Panc1 (cell line): ENCODE results near the gene METTL25B. TPM values are rescaled to one million over a fixed set of nuclear protein-coding genes. Genes with fewer than 3 reads are reported as not detected.

Experiments
- ATAC-seq: fragments of 200-7000 bp; cut with Tn5 transposase; 2 replicates; pipeline ENCODE4 v1.9.1; 2020; ENCODE audit warnings: mild to moderate bottlenecking, moderate library complexity
- BruUV-seq: library from RNA; stranded (reverse); fragments of 400-500 nt; replicated peaks from 2 replicates; lab custom pipeline; 2021; lab: Mats Ljungman, UMichigan
- CTCF ChIA-PET: fragments of 300-600 bp; sonication (Branson Sonifier 250); formaldehyde crosslinking; loops from one replicate; lab custom pipeline; 2022; ENCODE audit warnings: antibody characterized with exemption; lab: Charles Lee
- POLR2A ChIA-PET: fragments of 300-600 bp; sonication (Branson Sonifier 250); formaldehyde crosslinking; loops from one replicate; lab custom pipeline; 2022; ENCODE audit warnings: antibody characterized with exemption; lab: Charles Lee
- DNase-seq: peaks from one replicate; pipeline ENCODE4 v3.0.0-alpha.2; 2010; ENCODE audit warnings: low read depth, low spot score
- H3K27ac ChIP-seq: 2 replicates; pipeline ENCODE4 v1.5.1; 2011; ENCODE audit warnings: mild to moderate bottlenecking, low read length, inconsistent platforms
- H3K27me3 ChIP-seq: fragments of 200-500 bp; sonication (Bioruptor generic); 2 replicates; pipeline ENCODE4 v1.6.0; 2014; ENCODE audit warnings: low read length, inconsistent platforms; ENCODE audit not compliant: control insufficient read depth, insufficient read depth
- H3K36me3 ChIP-seq: fragments of 200-500 bp; sonication (Bioruptor generic); 2 replicates; pipeline ENCODE4 v1.5.1; 2014; ENCODE audit warnings: inconsistent platforms, mild to moderate bottlenecking, low read length, moderate library complexity; ENCODE audit not compliant: control insufficient read depth, insufficient read depth
- H3K4me1 ChIP-seq: 2 replicates; pipeline ENCODE4 v1.5.1; 2011; ENCODE audit warnings: inconsistent platforms, mild to moderate bottlenecking, low read length, moderate library complexity; ENCODE audit not compliant: control insufficient read depth, insufficient read depth
- H3K4me3 ChIP-seq, 2 experiments: 2 replicates each; pipeline ENCODE4 v1.5.1; 2011 to 2012; ENCODE audit warnings: low read depth in 2 of 2, low read length in 2 of 2, mild to moderate bottlenecking in 2 of 2, inconsistent platforms in 1 of 2, moderate library complexity in 1 of 2
- H3K9me3 ChIP-seq: fragments of 200-500 bp; sonication (Bioruptor generic); 2 replicates; pipeline ENCODE4 v1.5.1; 2014; ENCODE audit warnings: low read depth, mild to moderate bottlenecking, inconsistent platforms, low read length, moderate library complexity; ENCODE audit not compliant: control insufficient read depth, insufficient read depth
- CTCF ChIP-seq: fragments of 450-650 bp; IDR thresholded peaks from 2 replicates; pipeline ENCODE4 v1.5.1; 2017; ENCODE audit warnings: mild to moderate bottlenecking
- POLR2AphosphoS5 ChIP-seq: IDR thresholded peaks from 2 replicates; pipeline ENCODE4 v1.6.1; 2012; ENCODE audit warnings: mild to moderate bottlenecking, low read depth, low read length, moderate library complexity
- REST ChIP-seq, 2 experiments: IDR thresholded peaks; 2 replicates each; pipeline ENCODE4 v1.6.1; 2011 to 2012; ENCODE audit warnings: low read depth in 2 of 2, control low read depth in 1 of 2, low read length in 1 of 2, mild to moderate bottlenecking in 1 of 2, moderate library complexity in 1 of 2; ENCODE audit not compliant: insufficient read depth in 1 of 2
- SIN3A ChIP-seq: IDR thresholded peaks from 2 replicates; pipeline ENCODE4 v1.6.1; 2012; ENCODE audit warnings: low read depth, mild to moderate bottlenecking, low read length, moderate library complexity, borderline replicate concordance; ENCODE audit not compliant: insufficient read depth
- TCF7L2 ChIP-seq: IDR thresholded peaks from 2 replicates; pipeline ENCODE4 v1.6.1; 2011; ENCODE audit warnings: mild to moderate bottlenecking, low read depth, low read length, inconsistent platforms
- in situ Hi-C: cut with HindIII; loops from 2 replicates; pipeline ENCODE4 v1.10.0; 2016; ENCODE audit warnings: low sequenced_read_pairs, low pct_unique_long_range_greater_than_20kb
- intact Hi-C: fragments of 100-400 bp; cut with micrococcal nuclease; formaldehyde crosslinking; loops from one replicate; pipeline ENCODE4 v1.10.0; 2022; ENCODE audit not compliant: unreplicated experiment
- total RNA-seq: library from RNA; stranded (reverse); gene quantifications from one replicate; pipeline ENCODE4 v1.2.1, GENCODE V29; 2021; ENCODE audit not compliant: unreplicated experiment

Gene METTL25B
- total RNA-seq, 1 experiment from 2014 or later = 32.8 TPM

GRCh38 chr1:156776942-156777341 lies 48.7 kb downstream of the METTL25B start:
- H3K4me1 ChIP-seq = peaks cover 11% of the 10 kb centered on the region; the same call in 1 of the 2 replicates
- intact Hi-C loops = no loop called here
- ATAC-seq (no peak), DNase-seq (no peak)
- no peak overlapping the region for H3K27ac ChIP-seq
- BruUV-seq = no TSS peak
- POLR2A ChIA-PET = no interaction called here
- no peak overlapping the region for H3K4me3 ChIP-seq
- TF ChIP-seq POLR2AphosphoS5 (no peak), CTCF (no peak), REST (IDR thresholded peaks at IDR 0.05; ENCODE audit: insufficient read depth in 1 of 2, low read depth in 2 of 2, low read length in 1 of 2) (no peak), TCF7L2 (no peak), SIN3A (no peak)
- no peaks in the 10 kb centered on the region for H3K27me3 ChIP-seq
- CTCF ChIA-PET = no interaction called here
- H3K36me3 ChIP-seq = no peaks in the 10 kb centered on the region
- H3K9me3 ChIP-seq = no peaks in the 10 kb centered on the region
- in situ Hi-C loops = no loop called here

GRCh38 chr1:156777573-156777972 lies 49.3 kb downstream of the METTL25B start:
- POLR2A ChIA-PET = no interaction called here
- CTCF ChIA-PET = no interaction called here
- no peak overlapping the region for H3K4me3 ChIP-seq
- no peaks in the 10 kb centered on the region for H3K36me3 ChIP-seq
- no peaks in the 10 kb centered on the region for H3K27me3 ChIP-seq
- no peak for TF ChIP-seq SIN3A
- TF ChIP-seq POLR2AphosphoS5 = no peak
- no peak for TF ChIP-seq TCF7L2
- TF ChIP-seq REST (IDR thresholded peaks at IDR 0.05; ENCODE audit: insufficient read depth in 1 of 2, low read depth in 2 of 2, low read length in 1 of 2) = no peak
- no peak for TF ChIP-seq CTCF
- no TSS peak for BruUV-seq
- H3K4me1 ChIP-seq = peaks cover 8% of the 10 kb centered on the region; the same call in 1 of the 2 replicates
- DNase-seq = no peak
- H3K27ac ChIP-seq = no peak overlapping the region
- ATAC-seq = no peak
- in situ Hi-C loops (no loop called here), intact Hi-C loops (no loop called here)
- no peaks in the 10 kb centered on the region for H3K9me3 ChIP-seq
